Epithelial cell of prostate (primary cell): Measurements from ENCODE around the gene OR56A3.

Experiments used
- DNase-seq: peaks from one replicate; pipeline ENCODE4 v3.0.0-alpha.2; 2011; ENCODE audit warnings: low read depth, low spot score
- H3K27ac ChIP-seq: fragments of 450-650 bp; 2 replicates; pipeline ENCODE4 v1.5.1; 2017; ENCODE audit warnings: mild to moderate bottlenecking

The OR56A3 gene

DNA sequence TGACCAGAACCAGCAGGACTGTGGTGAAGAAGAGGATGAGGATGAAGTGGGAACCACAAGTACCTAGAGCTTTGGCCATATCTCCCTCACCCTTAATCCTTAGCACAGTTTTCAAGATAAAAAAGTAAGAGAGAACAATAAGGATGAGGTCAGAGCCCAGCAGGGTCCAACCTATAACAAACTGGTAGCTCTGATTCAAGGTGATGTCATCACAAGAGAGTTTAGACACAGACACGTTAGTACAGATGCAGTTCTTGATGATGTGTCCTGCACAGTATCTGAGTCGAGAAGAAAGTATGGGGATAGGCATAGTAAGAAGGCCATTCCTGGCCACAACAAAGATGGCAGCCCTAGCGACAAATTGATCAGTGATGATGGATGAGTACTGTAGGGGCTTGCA lies 25.7 kb downstream of the OR56A3 start:
- no peak overlapping the region for H3K27ac ChIP-seq
- DNase-seq = peak; percentile 24

DNA sequence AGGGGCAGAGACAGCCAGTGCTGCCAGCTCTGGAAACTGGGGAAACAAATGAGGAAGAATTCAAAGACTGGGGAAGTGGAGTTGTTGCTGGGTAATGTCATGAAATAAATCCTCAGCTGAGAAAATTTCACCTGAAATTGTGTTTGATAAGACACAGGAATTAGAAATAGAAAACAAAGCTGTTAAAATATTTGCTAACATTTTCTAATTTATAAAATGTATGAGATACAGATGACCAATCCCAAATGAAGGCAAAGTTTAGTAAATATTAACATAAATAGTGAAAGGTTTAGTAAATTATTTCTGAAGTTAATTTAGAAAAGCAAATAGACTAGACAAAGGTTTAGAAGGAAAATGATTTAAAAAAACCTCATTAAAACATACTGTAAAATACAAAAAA lies 26.3 kb downstream of the OR56A3 start, which contains the start of gene OR56A5:
Gene OR56A5, minus strand, starts transcription at position 101 of the 400 bp plus-strand sequence. Its CDS starts 0 bp downstream, at position 101.
- DNase-seq = no peak
- no peak within 1 kb of the TSS for H3K27ac ChIP-seq

DNA sequence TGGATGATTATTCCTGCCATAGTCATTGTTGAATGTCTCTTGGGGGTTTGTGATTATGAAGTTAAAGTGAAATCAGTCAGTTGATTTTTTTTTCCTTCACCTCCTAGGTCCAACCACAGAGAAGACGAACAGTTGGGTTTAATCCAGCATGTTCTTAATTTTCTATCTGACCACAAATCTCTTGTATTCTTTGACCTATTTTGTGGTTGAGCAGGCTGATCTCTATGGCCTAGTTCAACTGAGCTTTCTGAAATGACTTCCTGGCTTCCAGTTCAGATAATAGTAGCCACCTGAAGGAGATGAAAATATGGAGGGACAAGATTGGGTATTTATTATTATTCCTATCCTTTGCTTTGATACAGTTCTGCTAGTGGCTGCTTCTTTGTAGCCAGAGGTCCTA lies 31.5 kb downstream of the OR56A3 start:
- no peak overlapping the region for H3K27ac ChIP-seq
- DNase-seq = no peak

DNA sequence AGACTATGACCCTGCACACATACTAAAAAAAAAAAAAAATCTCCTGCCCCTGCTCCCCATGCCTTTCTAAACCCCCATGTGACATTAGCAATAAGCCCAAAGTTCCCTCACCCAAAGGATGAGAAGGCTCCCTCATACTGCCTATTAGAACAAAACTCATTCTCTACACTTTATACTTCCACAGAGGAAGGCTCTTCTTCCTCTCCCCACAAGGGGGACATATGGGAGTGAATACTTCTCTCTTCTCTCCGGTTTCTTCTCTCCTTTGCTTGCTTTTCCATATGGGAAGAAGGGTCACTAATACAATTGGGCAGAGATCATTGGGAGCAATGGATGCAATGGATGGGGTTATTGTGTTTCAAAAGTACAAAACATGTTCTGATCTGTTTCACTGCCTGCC lies 41.4 kb downstream of the OR56A3 start:
- no peak overlapping the region for H3K27ac ChIP-seq
- DNase-seq = no peak

DNA sequence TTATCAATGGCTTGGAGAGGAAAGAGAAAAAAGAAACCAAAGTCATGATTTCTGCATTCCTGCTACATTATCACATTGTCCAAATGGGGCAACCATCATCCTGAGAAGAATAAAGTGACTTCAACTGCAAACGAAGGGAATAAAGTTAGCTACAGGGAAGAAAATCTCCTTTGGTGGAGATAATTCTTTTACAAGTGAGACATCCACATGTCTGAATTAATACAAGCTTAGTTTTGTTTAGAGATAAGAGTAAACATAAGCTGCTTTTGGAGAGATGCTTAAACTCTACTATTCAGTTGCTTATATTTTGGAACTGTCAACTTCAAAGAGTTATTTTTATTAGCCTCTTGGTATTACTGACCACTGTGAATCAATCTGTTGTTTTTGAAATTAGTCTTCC lies 44.8 kb downstream of the OR56A3 start, which contains the start of gene OR52L1:
Gene OR52L1, minus strand, starts transcription at position 101 of the 400 bp plus-strand sequence. Its CDS starts 55 bp downstream, at position 46.
- H3K27ac ChIP-seq = no peak within 1 kb of the TSS
- no peak for DNase-seq

DNA sequence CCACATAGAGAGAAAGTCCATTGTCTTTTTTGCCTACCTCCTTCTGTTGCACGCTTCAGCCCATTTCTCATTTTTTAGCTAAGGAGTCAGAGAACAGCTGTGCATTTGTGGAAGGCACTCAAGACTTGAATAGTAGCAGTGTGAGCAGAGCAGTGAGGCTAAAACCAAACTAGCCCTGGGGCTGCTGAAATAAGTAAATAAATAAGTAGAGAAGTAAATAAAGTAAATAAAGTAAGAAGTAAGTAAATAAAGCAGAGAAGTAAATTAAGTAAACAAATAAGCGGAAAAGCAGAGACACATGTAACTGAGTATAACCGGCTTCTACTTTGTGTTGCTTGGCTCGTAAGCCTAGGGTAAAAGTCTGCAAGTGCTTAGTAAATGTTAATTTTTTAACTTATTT lies 47.2 kb downstream of the OR56A3 start:
- no peak overlapping the region for H3K27ac ChIP-seq
- DNase-seq = no peak

DNA sequence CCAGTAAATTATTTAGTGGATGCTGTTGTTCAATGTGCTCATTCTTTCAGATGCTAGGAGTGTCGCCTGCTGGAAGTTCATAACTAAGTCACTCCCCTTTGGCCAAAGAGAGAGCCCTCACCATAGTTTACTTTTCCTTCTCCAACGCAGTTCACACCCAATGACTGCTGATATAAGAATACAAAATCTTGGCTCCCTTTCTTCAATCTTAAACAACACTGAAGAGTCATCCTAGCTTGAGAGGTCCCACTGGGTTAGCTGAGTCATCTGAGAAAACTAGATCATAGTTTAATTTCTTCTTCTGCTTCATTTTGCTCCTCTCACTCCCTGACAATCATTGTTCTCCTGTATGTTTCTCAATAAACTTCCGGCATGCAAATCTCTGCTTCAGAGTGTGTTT lies 50.1 kb downstream of the OR56A3 start:
- H3K27ac ChIP-seq = no peak overlapping the region
- DNase-seq = no peak

DNA sequence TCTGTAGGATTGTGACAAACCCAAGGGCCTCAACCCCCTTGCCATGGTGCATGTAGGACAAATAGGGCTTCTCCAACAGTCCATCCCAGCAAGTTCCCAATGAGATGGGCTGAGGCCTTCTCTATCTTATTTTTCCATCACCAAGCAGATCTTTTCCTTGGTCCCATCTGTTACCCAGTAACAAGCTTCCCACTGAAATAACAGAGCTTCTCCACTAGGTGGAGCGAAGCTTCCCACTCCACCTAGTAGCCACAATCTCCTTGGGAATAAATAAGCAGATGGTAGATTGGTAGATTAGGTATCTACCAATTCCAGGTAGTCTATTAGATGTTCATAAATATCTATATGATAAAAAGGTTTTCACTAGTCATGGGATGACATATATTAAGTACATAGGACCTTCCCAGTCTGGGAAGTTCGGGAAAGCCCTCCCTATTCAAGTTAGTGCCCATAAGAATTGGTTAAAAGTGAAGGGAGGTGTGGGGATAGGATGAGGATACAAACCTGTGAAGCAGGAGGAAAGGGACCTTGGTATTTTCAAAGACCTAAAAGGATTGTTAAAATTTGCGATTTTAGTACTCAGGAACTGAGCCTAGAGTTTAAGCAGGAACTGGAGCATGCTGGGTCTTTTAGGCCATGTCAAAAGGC lies 50.7 kb downstream of the OR56A3 start:
- H3K27ac ChIP-seq = no peak overlapping the region
- DNase-seq = no peak

DNA sequence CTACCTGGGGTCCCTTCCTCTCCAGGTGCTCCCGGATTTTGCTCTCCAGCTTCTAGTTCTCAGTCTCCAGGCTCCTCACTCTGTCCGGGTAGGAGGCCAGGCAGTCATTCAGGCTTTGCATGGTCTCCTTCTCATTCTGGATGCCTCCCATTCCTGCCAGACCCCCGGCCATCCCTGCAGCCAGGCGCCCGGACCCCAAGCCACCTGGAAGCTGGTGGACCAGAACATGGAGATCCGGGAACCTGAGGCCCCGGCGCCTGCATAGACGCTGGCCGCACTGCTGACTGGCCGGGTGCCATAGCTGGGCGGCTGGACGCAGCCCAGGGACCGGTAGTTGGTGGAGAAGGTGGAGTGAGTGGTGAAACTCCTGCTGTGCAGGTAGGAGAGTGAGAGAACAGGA lies 52.7 kb downstream of the OR56A3 start:
- DNase-seq = no peak
- H3K27ac ChIP-seq = no peak overlapping the region
